PC-9 (cell line): ENCODE results near the gene TMEM270.

ENCODE experiments used
- CTCF ChIP-seq: fragments of 200-600 bp; sonication (generic); conservative IDR thresholded peaks from 2 replicates; pipeline ENCODE4 v1.6.1; 2017; ENCODE audit warnings: mixed run types, antibody characterized with exemption, mild to moderate bottlenecking, moderate library complexity
- EZH2 ChIP-seq: fragments of 200-600 bp; sonication (generic); IDR thresholded peaks from 2 replicates; pipeline ENCODE4 v1.8.0; 2017; ENCODE audit warnings: antibody characterized with exemption, low read depth

- TF ChIP-seq EZH2 (no peak), CTCF (no peak)
These were observed 25.2 kb downstream of the TMEM270 start for GRCh38 chr7:73885975-73886798.
